ENCODE results near the gene KLF15.

KLF15 gene

DNA sequence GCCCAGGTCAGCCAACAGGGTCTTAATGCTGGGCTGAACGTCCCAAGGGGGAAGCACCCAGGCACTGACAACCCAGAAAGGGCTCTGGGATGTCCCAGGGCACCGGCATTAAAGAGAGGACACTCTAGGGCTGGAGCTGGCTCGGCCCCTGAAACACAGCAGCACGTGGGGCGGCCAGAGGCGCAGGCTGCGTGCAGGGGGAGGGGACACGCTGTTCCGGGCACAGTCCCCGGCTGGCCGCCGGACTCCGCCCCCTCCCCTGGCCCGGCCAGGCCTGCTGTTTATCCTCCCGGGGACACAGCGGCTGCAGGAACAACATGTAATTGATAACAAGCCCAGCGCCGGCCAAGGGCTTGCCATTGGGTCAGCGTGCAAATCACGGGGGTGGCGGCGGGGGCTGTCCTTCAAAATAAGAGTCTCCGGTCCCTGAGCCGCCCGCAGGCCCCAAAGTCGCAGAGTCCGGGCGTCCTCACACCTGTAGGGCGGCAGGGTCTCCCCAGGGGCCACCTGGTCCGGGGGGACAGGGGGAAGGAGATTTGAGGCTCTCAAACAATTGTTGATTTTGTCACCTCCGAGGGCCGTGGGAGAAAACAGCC, 1.3 kb downstream of the KLF15 start:
- H3K36me3 ChIP-seq = peaks cover 25 to 35% (median 32%) of the 10 kb centered on the region in 3 donors
- peak; percentile 99 for DNase-seq
- intact Hi-C loops (cut with DNase I; ENCODE audit: low total_unique reads) = loop anchor here (2.0 to 5.0 kb wide), 3 partner anchors 33 to 89 kb away; no protein-coding TSS in a partner anchor
- peak overlapping the region; percentile 94 to 100 for H3K27ac ChIP-seq
- TF ChIP-seq, protein P1, sequence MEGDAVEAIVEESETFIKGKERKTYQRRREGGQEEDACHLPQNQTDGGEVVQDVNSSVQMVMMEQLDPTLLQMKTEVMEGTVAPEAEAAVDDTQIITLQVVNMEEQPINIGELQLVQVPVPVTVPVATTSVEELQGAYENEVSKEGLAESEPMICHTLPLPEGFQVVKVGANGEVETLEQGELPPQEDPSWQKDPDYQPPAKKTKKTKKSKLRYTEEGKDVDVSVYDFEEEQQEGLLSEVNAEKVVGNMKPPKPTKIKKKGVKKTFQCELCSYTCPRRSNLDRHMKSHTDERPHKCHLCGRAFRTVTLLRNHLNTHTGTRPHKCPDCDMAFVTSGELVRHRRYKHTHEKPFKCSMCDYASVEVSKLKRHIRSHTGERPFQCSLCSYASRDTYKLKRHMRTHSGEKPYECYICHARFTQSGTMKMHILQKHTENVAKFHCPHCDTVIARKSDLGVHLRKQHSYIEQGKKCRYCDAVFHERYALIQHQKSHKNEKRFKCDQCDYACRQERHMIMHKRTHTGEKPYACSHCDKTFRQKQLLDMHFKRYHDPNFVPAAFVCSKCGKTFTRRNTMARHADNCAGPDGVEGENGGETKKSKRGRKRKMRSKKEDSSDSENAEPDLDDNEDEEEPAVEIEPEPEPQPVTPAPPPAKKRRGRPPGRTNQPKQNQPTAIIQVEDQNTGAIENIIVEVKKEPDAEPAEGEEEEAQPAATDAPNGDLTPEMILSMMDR (IDR thresholded peaks at IDR 0.05) = no peak
- peaks cover 0 to 56% (median 46%) of the 10 kb centered on the region in 4 donors for H3K4me1 ChIP-seq
- H3K27me3 ChIP-seq = peaks cover 0 to 6% of the 10 kb centered on the region in 2 donors
- peak overlapping the region; percentile 60 to 100 for H3K4me3 ChIP-seq
- no peaks in the 10 kb centered on the region for H3K9me3 ChIP-seq

- Histone ChIP-seq H3K27me3 (no peaks in the 10 kb centered on the region), H3K9me3 (no peaks in the 10 kb centered on the region), H3K27ac (peak overlapping the region; percentile 94 to 100), H3K4me3 (peak overlapping the region; percentile 60 to 100), H3K4me1 (peaks cover 0 to 62% (median 51%) of the 10 kb centered on the region in 4 donors), H3K36me3 (peaks cover 31 to 41% (median 39%) of the 10 kb centered on the region in 3 donors)
- TF ChIP-seq, protein P1 (IDR thresholded peaks at IDR 0.05) = no peak
- peak; percentile 23 to 51 for DNase-seq
- intact Hi-C loops (cut with DNase I; ENCODE audit: low total_unique reads) = loop anchor here (5.0 kb wide), 1 partner anchor 68 kb away; no protein-coding TSS in a partner anchor
Measured at GRCh38 chr3:126355251-126355650, 2.0 kb downstream of the KLF15 start.

GRCh38 chr3:126354776-126355175, 2.4 kb downstream of the KLF15 start:
- Histone ChIP-seq H3K27me3 (no peaks in the 10 kb centered on the region), H3K36me3 (peaks cover 36 to 46% (median 43%) of the 10 kb centered on the region in 3 donors), H3K4me1 (peaks cover 0 to 67% (median 55%) of the 10 kb centered on the region in 4 donors), H3K27ac (peak overlapping the region; percentile 94 to 100), H3K4me3 (peak overlapping the region; percentile 60 to 100), H3K9me3 (no peaks in the 10 kb centered on the region)
- TF ChIP-seq, protein P1 (IDR thresholded peaks at IDR 0.05) = no peak
- peak; percentile 25 to 66 for DNase-seq
- intact Hi-C loops (cut with DNase I; ENCODE audit: low total_unique reads) = loop anchor here (5.0 kb wide), 1 partner anchor 67 kb away; no protein-coding TSS in a partner anchor

DNA sequence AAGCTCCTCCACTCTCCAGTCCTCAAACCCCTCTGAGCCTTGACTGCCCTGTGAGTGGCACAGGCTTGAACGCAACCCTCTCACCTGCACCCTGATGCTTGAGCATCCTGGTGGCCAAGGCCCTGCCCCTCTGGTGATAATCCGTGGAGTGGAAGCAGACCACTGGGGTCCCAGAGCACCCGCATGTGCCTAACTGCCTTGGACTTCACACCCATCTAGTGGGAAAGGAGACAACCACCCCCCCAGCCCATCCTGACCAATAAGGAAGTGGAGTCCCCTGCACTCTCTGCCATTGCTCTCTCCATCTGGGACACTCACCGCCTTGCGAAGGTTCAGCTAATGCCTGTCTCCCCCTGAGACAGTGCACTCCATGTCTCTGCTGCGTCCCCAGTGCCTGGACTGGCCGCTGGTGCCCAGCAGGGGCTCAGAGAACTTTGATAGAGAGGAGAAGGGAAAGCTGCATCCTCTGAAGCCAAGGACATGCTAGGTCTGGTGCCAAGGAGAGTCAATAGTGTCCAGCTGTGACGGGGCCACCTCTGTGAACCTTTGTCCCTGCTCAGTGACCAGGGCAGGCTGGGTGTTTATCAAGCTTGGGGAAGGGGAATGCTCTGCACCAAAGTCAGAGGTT, 3.4 kb downstream of the KLF15 start:
- Histone ChIP-seq H3K27ac (peak overlapping the region; percentile 94 to 100), H3K27me3 (no peaks in the 10 kb centered on the region), H3K9me3 (no peaks in the 10 kb centered on the region), H3K4me1 (peaks cover 0 to 77% (median 61%) of the 10 kb centered on the region in 4 donors), H3K36me3 (peaks cover 45 to 56% (median 53%) of the 10 kb centered on the region in 3 donors), H3K4me3 (peak overlapping the region; percentile 60 to 100)
- TF ChIP-seq, protein P1 (IDR thresholded peaks at IDR 0.05) = no peak
- peak; percentile 36 to 67 for DNase-seq
- intact Hi-C loops (cut with DNase I; ENCODE audit: low total_unique reads) = no loop called here

GRCh38 chr3:126352476-126353454, 4.4 kb downstream of the KLF15 start:
- intact Hi-C loops (cut with DNase I; ENCODE audit: low total_unique reads) = no loop called here
- H3K27ac ChIP-seq = peak overlapping the region; percentile 94 to 100
- peaks cover 56 to 66% (median 63%) of the 10 kb centered on the region in 3 donors for H3K36me3 ChIP-seq
- no peaks in the 10 kb centered on the region for H3K27me3 ChIP-seq
- TF ChIP-seq, protein P1 (IDR thresholded peaks at IDR 0.05) = no peak
- H3K4me3 ChIP-seq = no peak overlapping the region
- no peaks in the 10 kb centered on the region for H3K9me3 ChIP-seq
- peaks cover 0 to 79% (median 59%) of the 10 kb centered on the region in 4 donors for H3K4me1 ChIP-seq
- DNase-seq = peak; percentile 55 to 63

All from tibial artery (tissue), 4 donors.